A673 (cell line): ENCODE measurements around the gene TTN. TPM values are rescaled to one million over a fixed set of nuclear protein-coding genes. Genes with fewer than 3 reads are reported as not detected.
A peak's percentile ranks its signal among the peaks of the same experiment; 100 is the strongest.

Source experiments
- BruUV-seq: library from RNA; stranded (reverse); fragments of 400-500 nt; replicated peaks from 2 replicates; lab custom pipeline; 2021; lab: Mats Ljungman, UMichigan
- CTCF ChIA-PET: fragments of 300-600 bp; sonication (Branson Sonifier 250); formaldehyde crosslinking; loops from one replicate; lab custom pipeline; 2022; ENCODE audit warnings: antibody characterized with exemption; lab: Charles Lee
- POLR2A ChIA-PET: fragments of 300-600 bp; sonication (Branson Sonifier 250); formaldehyde crosslinking; loops from one replicate; lab custom pipeline; 2022; ENCODE audit warnings: antibody characterized with exemption; ENCODE audit not compliant: low non-redundant PET; lab: Charles Lee
- DNase-seq: peaks from one replicate; pipeline ENCODE4 v3.0.0-alpha.2; 2015; ENCODE audit warnings: low spot score
- H3K27ac ChIP-seq: fragments of 200-600 bp; sonication (generic); 2 replicates; pipeline ENCODE4 v1.5.1; 2016; ENCODE audit warnings: mixed run types, low read depth, mild to moderate bottlenecking, mixed read lengths, antibody characterized with exemption, low read length; ENCODE audit not compliant: poor library complexity, severe bottlenecking
- H3K27me3 ChIP-seq: fragments of 200-600 bp; sonication (generic); replicated peaks from 2 replicates; pipeline ENCODE4 v1.6.1; 2017; ENCODE audit warnings: mixed run types, low read depth, mild to moderate bottlenecking, mixed read lengths, antibody characterized with exemption, low read length; ENCODE audit not compliant: insufficient read depth, poor library complexity
- H3K36me3 ChIP-seq: fragments of 200-600 bp; sonication (generic); 2 replicates; pipeline ENCODE4 v1.6.1; 2016; ENCODE audit warnings: mixed run types, mild to moderate bottlenecking, mixed read lengths, antibody characterized with exemption, low read length; ENCODE audit not compliant: insufficient read depth, poor library complexity, severe bottlenecking
- H3K4me1 ChIP-seq: fragments of 200-600 bp; sonication (generic); 2 replicates; pipeline ENCODE4 v1.6.1; 2017; ENCODE audit warnings: mixed run types, mild to moderate bottlenecking, mixed read lengths, antibody characterized with exemption, low read length; ENCODE audit not compliant: insufficient read depth, poor library complexity, severe bottlenecking
- H3K4me3 ChIP-seq: fragments of 200-600 bp; sonication (generic); 2 replicates; pipeline ENCODE4 v1.5.1; 2016; ENCODE audit warnings: low read depth, mixed run types, mild to moderate bottlenecking, mixed read lengths, low read length; ENCODE audit not compliant: poor library complexity, severe bottlenecking
- H3K9me3 ChIP-seq: fragments of 200-600 bp; sonication (generic); 2 replicates; pipeline ENCODE4 v1.6.1; 2016; ENCODE audit warnings: mixed run types, low read depth, mild to moderate bottlenecking, mixed read lengths, antibody characterized with exemption, low read length; ENCODE audit not compliant: poor library complexity, severe bottlenecking
- CTCF ChIP-seq: fragments of 300-800, 200-600 bp; sonication (generic); conservative IDR thresholded peaks from 2 replicates; pipeline ENCODE4 v1.5.1; 2017; ENCODE audit warnings: low read depth, mild to moderate bottlenecking, antibody characterized with exemption, low read length, moderate library complexity, mixed read lengths
- EZH2 ChIP-seq: fragments of 200-600 bp; sonication (generic); IDR thresholded peaks from 2 replicates; pipeline ENCODE4 v1.6.1; 2017; ENCODE audit warnings: borderline replicate concordance, low read depth, mild to moderate bottlenecking, mixed read lengths, antibody characterized with exemption, low read length; ENCODE audit not compliant: poor library complexity, severe bottlenecking
- intact Hi-C: fragments of 100-400 bp; cut with micrococcal nuclease; formaldehyde crosslinking; loops from one replicate; pipeline ENCODE4 v1.10.0; 2022; ENCODE audit not compliant: unreplicated experiment
- total RNA-seq: library from RNA; stranded (reverse); gene quantifications from 2 replicates; pipeline ENCODE4 v1.2.3, GENCODE V29; 2021

TTN gene
- total RNA-seq, 1 experiment from 2014 or later, result under 0.01 TPM

DNA sequence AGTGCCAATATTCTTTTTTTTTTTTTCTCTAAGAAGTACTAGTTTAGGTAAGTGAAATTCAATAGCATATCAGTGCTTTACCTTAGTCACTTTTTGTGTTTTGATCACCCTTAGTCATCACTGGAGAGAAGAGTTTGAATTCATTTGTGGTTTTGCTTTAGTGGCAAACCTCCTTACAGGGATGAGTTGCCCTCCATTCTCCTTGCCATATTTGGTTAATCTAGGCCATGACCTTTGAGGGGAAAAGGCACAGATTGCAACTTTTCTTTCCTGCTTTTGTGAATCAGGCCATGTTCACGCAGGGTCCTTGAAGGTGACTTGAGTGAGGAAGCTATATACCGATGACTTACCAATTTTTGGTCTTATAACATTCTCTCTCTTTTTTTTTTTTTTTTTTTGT lies 292.6 kb downstream of the TTN start:
- Histone ChIP-seq H3K36me3 (peaks cover 3% of the 10 kb centered on the region), H3K9me3 (no peaks in the 10 kb centered on the region), H3K4me3 (no peak overlapping the region), H3K27me3 (no peaks in the 10 kb centered on the region), H3K4me1 (peaks cover 5% of the 10 kb centered on the region), H3K27ac (no peak overlapping the region)
- no TSS peak for BruUV-seq
- POLR2A ChIA-PET, result no interaction called here
- intact Hi-C loops, result no loop called here
- no peak for TF ChIP-seq EZH2
- no peak for TF ChIP-seq CTCF
- CTCF ChIA-PET, result interaction anchor here (0.6 kb wide), 1 partner anchor 68 kb away, joined by 5 read pairs; no protein-coding TSS in a partner anchor
- no peak for DNase-seq

- Histone ChIP-seq H3K9me3 (no peaks in the 10 kb centered on the region), H3K27me3 (no peaks in the 10 kb centered on the region), H3K4me3 (no peak overlapping the region), H3K4me1 (peaks cover 5% of the 10 kb centered on the region), H3K36me3 (peaks cover 3% of the 10 kb centered on the region), H3K27ac (no peak overlapping the region)
- DNase-seq, result no peak
- intact Hi-C loops, result no loop called here
- TF ChIP-seq EZH2 (no peak), CTCF (no peak)
- ChIA-PET POLR2A (no interaction called here), CTCF (interaction anchor here (0.6 kb wide), 1 partner anchor 67 kb away, joined by 5 read pairs; no protein-coding TSS in a partner anchor)
- BruUV-seq, result no TSS peak
Observed at GRCh38 chr2:178513876-178514275, 293.3 kb downstream of the TTN start.

DNA sequence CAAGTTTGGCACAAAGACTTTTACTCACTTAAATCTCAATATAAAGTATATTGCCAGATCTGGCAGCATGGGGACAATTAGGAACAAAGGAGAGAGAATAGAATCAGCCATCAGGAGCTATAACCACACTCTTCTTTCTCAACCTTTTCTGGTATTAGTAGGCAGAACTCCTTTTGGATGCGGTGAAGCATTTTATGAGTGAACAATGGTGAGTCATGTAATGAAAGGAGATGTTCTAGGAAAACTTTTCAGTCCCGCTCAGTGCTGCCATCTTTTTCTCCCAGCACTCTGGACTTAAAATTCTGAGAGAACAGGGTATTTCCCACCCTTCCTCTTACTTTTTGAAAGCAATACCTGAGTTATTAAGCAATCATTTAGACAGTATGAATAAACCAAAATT lies 294.7 kb downstream of the TTN start:
- DNase-seq, result peak; percentile 53
- H3K9me3 ChIP-seq, result no peaks in the 10 kb centered on the region
- H3K27ac ChIP-seq, result no peak overlapping the region
- H3K4me3 ChIP-seq, result no peak overlapping the region
- TF ChIP-seq CTCF (no peak), EZH2 (no peak)
- H3K27me3 ChIP-seq, result no peaks in the 10 kb centered on the region
- ChIA-PET CTCF (no interaction called here), POLR2A (no interaction called here)
- BruUV-seq, result no TSS peak
- peaks cover 3% of the 10 kb centered on the region for H3K36me3 ChIP-seq
- intact Hi-C loops, result no loop called here
- peaks cover 5% of the 10 kb centered on the region for H3K4me1 ChIP-seq
